HepG2 (cell line): ENCODE results near the gene RSKR. TPM values are rescaled to one million over a fixed set of nuclear protein-coding genes. Genes with fewer than 3 reads are reported as not detected.

Source experiments
- ATAC-seq: fragments of 200-7000 bp; cut with Tn5 transposase; 3 replicates; pipeline ENCODE4 v1.9.1; 2020; ENCODE audit warnings: mild to moderate bottlenecking, moderate library complexity
- BruUV-seq: library from RNA; stranded (reverse); fragments of 400-500 nt; replicated peaks from 2 replicates; lab custom pipeline; 2021; lab: Mats Ljungman, UMichigan
- CTCF ChIA-PET: fragments of 300-600 bp; formaldehyde crosslinking; extraction: SDS; loops from one replicate; lab custom pipeline; 2021; ENCODE audit warnings: low total read pairs, inconsistent platforms, low intra/inter-chr PET ratio; lab: Yijun Ruan, JAX
- POLR2A ChIA-PET: fragments of 350-600 bp; sonication (Branson Sonifier 250); formaldehyde crosslinking; loops from one replicate; lab custom pipeline; 2020; ENCODE audit warnings: antibody characterized with exemption, inconsistent platforms; lab: Yijun Ruan, JAX
- DNase-seq: peaks from one replicate; pipeline ENCODE4 v3.0.0-alpha.2; 2015; ENCODE audit warnings: low spot score
- FAIRE-seq: peaks from 3 replicates; lab custom pipeline; 2011; peaks lifted over from hg19 to GRCh38; lab: Jason Lieb, UNC
- H2AFZ ChIP-seq: one replicate; pipeline ENCODE4 v1.6.1; 2011; ENCODE audit warnings: low read length, inconsistent platforms
- H3K27ac ChIP-seq: fragments of 300-600 bp; 3 replicates; pipeline ENCODE4 v1.8.0; 2011; ENCODE audit warnings: mixed run types, mild to moderate bottlenecking, mixed read lengths, low read length, inconsistent platforms; ENCODE audit not compliant: insufficient read depth; ENCODE audit errors: extremely low read length
- H3K27me3 ChIP-seq, 2 experiments: fragments of 200-600 bp in 1 of 2; 2 replicates in 1 of 2; 3 replicates in 1 of 2; pipeline versions ENCODE4 v1.6.0 to v1.8.0; 2011; ENCODE audit warnings: low read length in 2 of 2, mild to moderate bottlenecking in 2 of 2, moderate library complexity in 2 of 2, inconsistent platforms in 1 of 2; ENCODE audit not compliant: insufficient read depth in 2 of 2, control insufficient read depth in 1 of 2
- H3K36me3 ChIP-seq, 2 experiments: fragments of 200-600 bp in 1 of 2; replicated peaks in 1 of 2; 2 replicates in 1 of 2; 3 replicates in 1 of 2; pipeline versions ENCODE4 v1.5.1 to v1.8.0; 2011; ENCODE audit warnings: low read length in 2 of 2, inconsistent platforms in 1 of 2; ENCODE audit not compliant: insufficient read depth in 2 of 2, control insufficient read depth in 1 of 2
- H3K4me1 ChIP-seq: 2 replicates; pipeline ENCODE4 v1.5.1; 2012; ENCODE audit warnings: low read length, inconsistent platforms; ENCODE audit not compliant: insufficient read depth
- H3K4me2 ChIP-seq: 2 replicates; pipeline ENCODE4 v1.6.0; 2011; ENCODE audit warnings: low read depth, low read length, inconsistent platforms
- H3K4me3 ChIP-seq, 3 experiments: fragments of 200-600 bp in 1 of 3; sonication (generic), shearing (Covaris generic) in 1 of 3; replicated peaks in 1 of 3; 2 replicates each; pipeline ENCODE4 v1.5.1; 2011 to 2016; ENCODE audit warnings: low read length in 3 of 3, inconsistent platforms in 2 of 3, low read depth in 2 of 3, mild to moderate bottlenecking in 2 of 3, control low read depth in 1 of 3, mixed read lengths in 1 of 3; ENCODE audit not compliant: insufficient read depth in 1 of 3
- H3K79me2 ChIP-seq: one replicate; pipeline ENCODE4 v1.6.1; 2011; ENCODE audit warnings: low read length, inconsistent platforms; ENCODE audit not compliant: insufficient read depth
- H3K9ac ChIP-seq: 2 replicates; pipeline ENCODE4 v1.6.0; 2011; ENCODE audit warnings: mild to moderate bottlenecking, low read depth, low read length, inconsistent platforms; ENCODE audit not compliant: insufficient read depth
- H3K9me3 ChIP-seq: 2 replicates; pipeline ENCODE4 v1.5.1; 2012; ENCODE audit warnings: mild to moderate bottlenecking, low read length
- H4K20me1 ChIP-seq: 2 replicates; pipeline ENCODE4 v1.6.0; 2011; ENCODE audit warnings: inconsistent platforms, mild to moderate bottlenecking, low read length, moderate library complexity; ENCODE audit not compliant: insufficient read depth
- ELF3 ChIP-seq: IDR thresholded peaks from 2 replicates; pipeline ENCODE4 v1.6.1; 2016; ENCODE audit warnings: missing genetic modification reagents, missing compliant biosample characterization
- ELF4 ChIP-seq: sonication (generic); formaldehyde crosslinking; IDR thresholded peaks from 2 replicates; pipeline ENCODE4 v1.5.0; 2020; ENCODE audit warnings: missing genetic modification reagents, mild to moderate bottlenecking, moderate library complexity, borderline replicate concordance
- NRL ChIP-seq: sonication (generic); formaldehyde crosslinking; IDR thresholded peaks from 2 replicates; pipeline ENCODE4 v1.5.0; 2020; ENCODE audit warnings: missing genetic modification reagents, mild to moderate bottlenecking, moderate library complexity, borderline replicate concordance
- REL ChIP-seq: sonication (generic); formaldehyde crosslinking; conservative IDR thresholded peaks from 2 replicates; pipeline ENCODE4 v1.8.0; 2022; ENCODE audit warnings: mild to moderate bottlenecking, missing genetic modification reagents, moderate library complexity
- SNRNP70 ChIP-seq: fragments of 200-400 bp; formaldehyde crosslinking; IDR thresholded peaks from 2 replicates; pipeline ENCODE4 v1.6.1; 2017; ENCODE audit warnings: mild to moderate bottlenecking, low read depth, low read length, moderate library complexity
- U2AF1 ChIP-seq: fragments of 200-400 bp; formaldehyde crosslinking; optimal IDR thresholded peaks from 2 replicates; pipeline ENCODE3; 2017; ENCODE audit warnings: mild to moderate bottlenecking, low read depth, low read length
- ZFYVE20 ChIP-seq: sonication (generic); formaldehyde crosslinking; IDR thresholded peaks from 2 replicates; pipeline ENCODE4 v1.8.0; 2023; ENCODE audit warnings: low read depth, mild to moderate bottlenecking, moderate library complexity, missing genetic modification reagents, borderline replicate concordance
- ZNF18 ChIP-seq: sonication (generic); formaldehyde crosslinking; IDR thresholded peaks from 2 replicates; pipeline ENCODE4 v1.8.0; 2022; ENCODE audit warnings: mild to moderate bottlenecking, missing genetic modification reagents; ENCODE audit not compliant: insufficient replicate concordance
- ZNF432 ChIP-seq: sonication (generic); formaldehyde crosslinking; IDR thresholded peaks from 2 replicates; pipeline ENCODE4 v1.5.0; 2020; ENCODE audit warnings: missing genetic modification reagents, mild to moderate bottlenecking, borderline replicate concordance
- ZNF687 ChIP-seq: sonication (generic); formaldehyde crosslinking; IDR thresholded peaks from 2 replicates; pipeline ENCODE4 v1.5.1; 2020; ENCODE audit warnings: mild to moderate bottlenecking, missing genetic modification reagents, moderate library complexity
- WGBS: methylation state at CpG from one replicate; pipeline ENCODE4 v1.1.6; 2017; ENCODE audit warnings: low lambda C conversion rate; 5-methylcytosine and 5-hydroxymethylcytosine counted together
- in situ Hi-C: cut with HindIII; loops from 2 replicates; pipeline ENCODE4 v1.10.0; 2017; ENCODE audit warnings: low pct_unique_long_range_greater_than_20kb; ENCODE audit not compliant: extremely low pct_ligation_motif_present
- intact Hi-C: fragments of 100-400 bp; cut with micrococcal nuclease; formaldehyde crosslinking; loops from one replicate; pipeline ENCODE4 v1.10.0; 2022; ENCODE audit not compliant: unreplicated experiment
- polyA plus RNA-seq, 8 experiments: library from polyadenylated mRNA; depleted of rRNA in 3 of 8; stranded (reverse) in 7 of 8; unstranded in 1 of 8; fragments of >200 nt; fragmentation: Illumina TruSeq in 4 of 8; extraction: Trizol in 4 of 8; gene quantifications; 2 replicates each; pipeline versions ENCODE4 v1.2.1 to v1.2.3, GENCODE V29; 2011 to 2016; ENCODE audit warnings: low read depth in 4 of 8, missing spikeins in 1 of 8, mixed read lengths in 1 of 8; ENCODE audit not compliant: insufficient read depth in 1 of 8
- total RNA-seq, 5 experiments: library from RNA; depleted of rRNA; stranded (reverse); fragments of >200 nt; fragmentation: Illumina TruSeq; extraction: Trizol; gene quantifications; 2 replicates each; pipeline ENCODE4 v1.2.3, GENCODE V29; 2016; ENCODE audit warnings: low read depth in 1 of 5

Gene RSKR
- total and polyA plus RNA-seq, 2 of the 13 experiments (the other 11 are each of a cell fraction or from before 2014, with no cell fraction given), result 5.0 to 10.4 TPM

- ChIA-PET POLR2A (interaction anchor here (0.8 kb wide), 1 partner anchor 27 kb away, joined by 3 read pairs; no protein-coding TSS in a partner anchor), CTCF (no interaction called here)
- ATAC-seq (no peak), DNase-seq (no peak), FAIRE-seq (no peak)
- in situ Hi-C loops, result loop anchor here (5.0 kb wide), 1 partner anchor 50 kb away; no protein-coding TSS in a partner anchor
- intact Hi-C loops, result no loop called here
- 20% methylated on average over 2 of the region's 5 CpGs for WGBS
- Histone ChIP-seq H3K4me3 (peak overlapping the region; percentile 57 to 95 (median 92); a peak in 5 of 6 replicates), H3K9me3 (no peaks in the 10 kb centered on the region), H3K36me3 (peaks cover 0 to 2% of the 10 kb centered on the region in 2 experiments; a peak in 3 of 5 replicates), H3K27ac (peak overlapping the region; percentile 10), H3K27me3 (no peaks in the 10 kb centered on the region), H3K79me2 (peaks cover 17% of the 10 kb centered on the region), H3K9ac (peak overlapping the region; percentile 68; the same call in 1 of the 2 replicates), H4K20me1 (no peaks in the 10 kb centered on the region), H3K4me2 (peak overlapping the region; percentile 94), H2AFZ (peak overlapping the region; percentile 32), H3K4me1 (peaks cover 61% of the 10 kb centered on the region)
- BruUV-seq, result no TSS peak
- TF ChIP-seq NRL (CRISPR knock-in tag), result 0 out of 2 replicates have a peak, but pooled peaks have one; percentile 44
- TF ChIP-seq REL (CRISPR knock-in tag), result no peak
- TF ChIP-seq SNRNP70, result no peak
- no peak for TF ChIP-seq ELF4 (CRISPR knock-in tag)
- peak; percentile 29; the same call in 1 of the 2 replicates for TF ChIP-seq ZNF687 (CRISPR knock-in tag)
- TF ChIP-seq ELF3 (CRISPR knock-in tag), result no peak
- no peak for TF ChIP-seq ZFYVE20
- peak; percentile 18 for TF ChIP-seq ZNF18 (CRISPR knock-in tag)
- no peak for TF ChIP-seq U2AF1
- no peak for TF ChIP-seq ZNF432 (CRISPR knock-in tag)
These were observed 41.5 kb downstream of the RSKR start for GRCh38 chr17:28572259-28573039.
